Measurements from ENCODE around the gene USP32. TPM values are rescaled to one million over a fixed set of nuclear protein-coding genes. Genes with fewer than 3 reads are reported as not detected.

USP32 gene
- total RNA-seq, 1 experiment from 2014 or later = 103 TPM

DNA sequence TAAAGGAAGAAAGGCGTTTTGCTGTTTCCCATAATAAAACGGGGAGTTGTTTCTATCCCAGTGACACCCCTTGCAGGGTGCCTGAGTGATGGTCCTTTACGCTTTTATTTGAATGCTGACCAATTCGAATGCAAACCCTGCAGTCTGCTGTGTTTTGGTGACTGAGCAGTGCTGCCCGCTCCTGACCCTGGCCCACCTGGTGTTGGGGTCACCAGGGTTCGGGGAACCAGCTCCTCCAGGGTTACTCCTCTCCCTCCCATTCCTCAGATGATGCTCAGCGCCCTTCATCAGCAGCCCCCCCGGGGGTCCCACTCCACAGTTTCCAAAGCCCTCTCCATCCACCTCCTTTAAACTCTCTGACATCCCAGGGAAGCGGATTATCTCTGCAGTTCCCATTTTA, 236.1 kb downstream of the USP32 start:
- CTCF ChIA-PET = no interaction called here
- H3K27ac Mint-ChIP-seq = no peak overlapping the region
- H3K27me3 Mint-ChIP-seq (ENCODE audit: low read depth) = peaks cover 13% of the 10 kb centered on the region
- POLR2A ChIA-PET = no interaction called here
- no peak for ATAC-seq
- H3K9me3 Mint-ChIP-seq = no peaks in the 10 kb centered on the region
- DNase-seq (ENCODE audit: low spot score) = no peak
- H3K4me1 Mint-ChIP-seq = peaks cover 59% of the 10 kb centered on the region
- H3K4me3 Mint-ChIP-seq = no peak overlapping the region
- no peaks in the 10 kb centered on the region for H3K36me3 Mint-ChIP-seq
- no peak for TF ChIP-seq ZNF671 (CRISPR knock-in tag; IDR thresholded peaks at IDR 0.05)
- TF ChIP-seq, protein P1, sequence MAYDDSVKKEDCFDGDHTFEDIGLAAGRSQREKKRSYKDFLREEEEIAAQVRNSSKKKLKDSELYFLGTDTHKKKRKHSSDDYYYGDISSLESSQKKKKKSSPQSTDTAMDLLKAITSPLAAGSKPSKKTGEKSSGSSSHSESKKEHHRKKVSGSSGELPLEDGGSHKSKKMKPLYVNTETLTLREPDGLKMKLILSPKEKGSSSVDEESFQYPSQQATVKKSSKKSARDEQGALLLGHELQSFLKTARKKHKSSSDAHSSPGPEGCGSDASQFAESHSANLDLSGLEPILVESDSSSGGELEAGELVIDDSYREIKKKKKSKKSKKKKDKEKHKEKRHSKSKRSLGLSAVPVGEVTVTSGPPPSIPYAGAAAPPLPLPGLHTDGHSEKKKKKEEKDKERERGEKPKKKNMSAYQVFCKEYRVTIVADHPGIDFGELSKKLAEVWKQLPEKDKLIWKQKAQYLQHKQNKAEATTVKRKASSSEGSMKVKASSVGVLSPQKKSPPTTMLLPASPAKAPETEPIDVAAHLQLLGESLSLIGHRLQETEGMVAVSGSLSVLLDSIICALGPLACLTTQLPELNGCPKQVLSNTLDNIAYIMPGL (CRISPR knock-in tag; IDR thresholded peaks at IDR 0.05) = no peak
- no peak for TF ChIP-seq RELA (CRISPR knock-in tag; IDR thresholded peaks at IDR 0.05; ENCODE audit: borderline replicate concordance)
- TF ChIP-seq, protein P2, sequence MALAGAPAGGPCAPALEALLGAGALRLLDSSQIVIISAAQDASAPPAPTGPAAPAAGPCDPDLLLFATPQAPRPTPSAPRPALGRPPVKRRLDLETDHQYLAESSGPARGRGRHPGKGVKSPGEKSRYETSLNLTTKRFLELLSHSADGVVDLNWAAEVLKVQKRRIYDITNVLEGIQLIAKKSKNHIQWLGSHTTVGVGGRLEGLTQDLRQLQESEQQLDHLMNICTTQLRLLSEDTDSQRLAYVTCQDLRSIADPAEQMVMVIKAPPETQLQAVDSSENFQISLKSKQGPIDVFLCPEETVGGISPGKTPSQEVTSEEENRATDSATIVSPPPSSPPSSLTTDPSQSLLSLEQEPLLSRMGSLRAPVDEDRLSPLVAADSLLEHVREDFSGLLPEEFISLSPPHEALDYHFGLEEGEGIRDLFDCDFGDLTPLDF (CRISPR knock-in tag; IDR thresholded peaks at IDR 0.05) = no peak
- TF ChIP-seq, protein P3, sequence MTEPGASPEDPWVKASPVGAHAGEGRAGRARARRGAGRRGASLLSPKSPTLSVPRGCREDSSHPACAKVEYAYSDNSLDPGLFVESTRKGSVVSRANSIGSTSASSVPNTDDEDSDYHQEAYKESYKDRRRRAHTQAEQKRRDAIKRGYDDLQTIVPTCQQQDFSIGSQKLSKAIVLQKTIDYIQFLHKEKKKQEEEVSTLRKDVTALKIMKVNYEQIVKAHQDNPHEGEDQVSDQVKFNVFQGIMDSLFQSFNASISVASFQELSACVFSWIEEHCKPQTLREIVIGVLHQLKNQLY (CRISPR knock-in tag; IDR thresholded peaks at IDR 0.05) = no peak
- TF ChIP-seq, protein P4, sequence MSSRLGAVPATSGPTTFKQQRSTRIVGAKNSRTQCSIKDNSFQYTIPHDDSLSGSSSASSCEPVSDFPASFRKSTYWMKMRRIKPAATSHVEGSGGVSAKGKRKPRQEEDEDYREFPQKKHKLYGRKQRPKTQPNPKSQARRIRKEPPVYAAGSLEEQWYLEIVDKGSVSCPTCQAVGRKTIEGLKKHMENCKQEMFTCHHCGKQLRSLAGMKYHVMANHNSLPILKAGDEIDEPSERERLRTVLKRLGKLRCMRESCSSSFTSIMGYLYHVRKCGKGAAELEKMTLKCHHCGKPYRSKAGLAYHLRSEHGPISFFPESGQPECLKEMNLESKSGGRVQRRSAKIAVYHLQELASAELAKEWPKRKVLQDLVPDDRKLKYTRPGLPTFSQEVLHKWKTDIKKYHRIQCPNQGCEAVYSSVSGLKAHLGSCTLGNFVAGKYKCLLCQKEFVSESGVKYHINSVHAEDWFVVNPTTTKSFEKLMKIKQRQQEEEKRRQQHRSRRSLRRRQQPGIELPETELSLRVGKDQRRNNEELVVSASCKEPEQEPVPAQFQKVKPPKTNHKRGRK (CRISPR knock-in tag; IDR thresholded peaks at IDR 0.05; ENCODE audit: borderline replicate concordance) = no peak
- TF ChIP-seq JAZF1 (CRISPR knock-in tag; IDR thresholded peaks at IDR 0.05) = no peak
- TF ChIP-seq, protein P5, sequence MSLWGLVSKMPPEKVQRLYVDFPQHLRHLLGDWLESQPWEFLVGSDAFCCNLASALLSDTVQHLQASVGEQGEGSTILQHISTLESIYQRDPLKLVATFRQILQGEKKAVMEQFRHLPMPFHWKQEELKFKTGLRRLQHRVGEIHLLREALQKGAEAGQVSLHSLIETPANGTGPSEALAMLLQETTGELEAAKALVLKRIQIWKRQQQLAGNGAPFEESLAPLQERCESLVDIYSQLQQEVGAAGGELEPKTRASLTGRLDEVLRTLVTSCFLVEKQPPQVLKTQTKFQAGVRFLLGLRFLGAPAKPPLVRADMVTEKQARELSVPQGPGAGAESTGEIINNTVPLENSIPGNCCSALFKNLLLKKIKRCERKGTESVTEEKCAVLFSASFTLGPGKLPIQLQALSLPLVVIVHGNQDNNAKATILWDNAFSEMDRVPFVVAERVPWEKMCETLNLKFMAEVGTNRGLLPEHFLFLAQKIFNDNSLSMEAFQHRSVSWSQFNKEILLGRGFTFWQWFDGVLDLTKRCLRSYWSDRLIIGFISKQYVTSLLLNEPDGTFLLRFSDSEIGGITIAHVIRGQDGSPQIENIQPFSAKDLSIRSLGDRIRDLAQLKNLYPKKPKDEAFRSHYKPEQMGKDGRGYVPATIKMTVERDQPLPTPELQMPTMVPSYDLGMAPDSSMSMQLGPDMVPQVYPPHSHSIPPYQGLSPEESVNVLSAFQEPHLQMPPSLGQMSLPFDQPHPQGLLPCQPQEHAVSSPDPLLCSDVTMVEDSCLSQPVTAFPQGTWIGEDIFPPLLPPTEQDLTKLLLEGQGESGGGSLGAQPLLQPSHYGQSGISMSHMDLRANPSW (CRISPR knock-in tag; conservative IDR thresholded peaks at IDR 0.05; ENCODE audit: low read depth) = no peak
- TF ChIP-seq, protein P6, sequence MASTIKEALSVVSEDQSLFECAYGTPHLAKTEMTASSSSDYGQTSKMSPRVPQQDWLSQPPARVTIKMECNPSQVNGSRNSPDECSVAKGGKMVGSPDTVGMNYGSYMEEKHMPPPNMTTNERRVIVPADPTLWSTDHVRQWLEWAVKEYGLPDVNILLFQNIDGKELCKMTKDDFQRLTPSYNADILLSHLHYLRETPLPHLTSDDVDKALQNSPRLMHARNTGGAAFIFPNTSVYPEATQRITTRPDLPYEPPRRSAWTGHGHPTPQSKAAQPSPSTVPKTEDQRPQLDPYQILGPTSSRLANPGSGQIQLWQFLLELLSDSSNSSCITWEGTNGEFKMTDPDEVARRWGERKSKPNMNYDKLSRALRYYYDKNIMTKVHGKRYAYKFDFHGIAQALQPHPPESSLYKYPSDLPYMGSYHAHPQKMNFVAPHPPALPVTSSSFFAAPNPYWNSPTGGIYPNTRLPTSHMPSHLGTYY (CRISPR knock-in tag; IDR thresholded peaks at IDR 0.05) = no peak
- TF ChIP-seq, protein P7, sequence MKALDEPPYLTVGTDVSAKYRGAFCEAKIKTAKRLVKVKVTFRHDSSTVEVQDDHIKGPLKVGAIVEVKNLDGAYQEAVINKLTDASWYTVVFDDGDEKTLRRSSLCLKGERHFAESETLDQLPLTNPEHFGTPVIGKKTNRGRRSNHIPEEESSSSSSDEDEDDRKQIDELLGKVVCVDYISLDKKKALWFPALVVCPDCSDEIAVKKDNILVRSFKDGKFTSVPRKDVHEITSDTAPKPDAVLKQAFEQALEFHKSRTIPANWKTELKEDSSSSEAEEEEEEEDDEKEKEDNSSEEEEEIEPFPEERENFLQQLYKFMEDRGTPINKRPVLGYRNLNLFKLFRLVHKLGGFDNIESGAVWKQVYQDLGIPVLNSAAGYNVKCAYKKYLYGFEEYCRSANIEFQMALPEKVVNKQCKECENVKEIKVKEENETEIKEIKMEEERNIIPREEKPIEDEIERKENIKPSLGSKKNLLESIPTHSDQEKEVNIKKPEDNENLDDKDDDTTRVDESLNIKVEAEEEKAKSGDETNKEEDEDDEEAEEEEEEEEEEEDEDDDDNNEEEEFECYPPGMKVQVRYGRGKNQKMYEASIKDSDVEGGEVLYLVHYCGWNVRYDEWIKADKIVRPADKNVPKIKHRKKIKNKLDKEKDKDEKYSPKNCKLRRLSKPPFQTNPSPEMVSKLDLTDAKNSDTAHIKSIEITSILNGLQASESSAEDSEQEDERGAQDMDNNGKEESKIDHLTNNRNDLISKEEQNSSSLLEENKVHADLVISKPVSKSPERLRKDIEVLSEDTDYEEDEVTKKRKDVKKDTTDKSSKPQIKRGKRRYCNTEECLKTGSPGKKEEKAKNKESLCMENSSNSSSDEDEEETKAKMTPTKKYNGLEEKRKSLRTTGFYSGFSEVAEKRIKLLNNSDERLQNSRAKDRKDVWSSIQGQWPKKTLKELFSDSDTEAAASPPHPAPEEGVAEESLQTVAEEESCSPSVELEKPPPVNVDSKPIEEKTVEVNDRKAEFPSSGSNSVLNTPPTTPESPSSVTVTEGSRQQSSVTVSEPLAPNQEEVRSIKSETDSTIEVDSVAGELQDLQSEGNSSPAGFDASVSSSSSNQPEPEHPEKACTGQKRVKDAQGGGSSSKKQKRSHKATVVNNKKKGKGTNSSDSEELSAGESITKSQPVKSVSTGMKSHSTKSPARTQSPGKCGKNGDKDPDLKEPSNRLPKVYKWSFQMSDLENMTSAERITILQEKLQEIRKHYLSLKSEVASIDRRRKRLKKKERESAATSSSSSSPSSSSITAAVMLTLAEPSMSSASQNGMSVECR (CRISPR knock-in tag; IDR thresholded peaks at IDR 0.05; ENCODE audit: borderline replicate concordance) = no peak
- TF ChIP-seq, protein P8, sequence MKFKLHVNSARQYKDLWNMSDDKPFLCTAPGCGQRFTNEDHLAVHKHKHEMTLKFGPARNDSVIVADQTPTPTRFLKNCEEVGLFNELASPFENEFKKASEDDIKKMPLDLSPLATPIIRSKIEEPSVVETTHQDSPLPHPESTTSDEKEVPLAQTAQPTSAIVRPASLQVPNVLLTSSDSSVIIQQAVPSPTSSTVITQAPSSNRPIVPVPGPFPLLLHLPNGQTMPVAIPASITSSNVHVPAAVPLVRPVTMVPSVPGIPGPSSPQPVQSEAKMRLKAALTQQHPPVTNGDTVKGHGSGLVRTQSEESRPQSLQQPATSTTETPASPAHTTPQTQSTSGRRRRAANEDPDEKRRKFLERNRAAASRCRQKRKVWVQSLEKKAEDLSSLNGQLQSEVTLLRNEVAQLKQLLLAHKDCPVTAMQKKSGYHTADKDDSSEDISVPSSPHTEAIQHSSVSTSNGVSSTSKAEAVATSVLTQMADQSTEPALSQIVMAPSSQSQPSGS (CRISPR knock-in tag; IDR thresholded peaks at IDR 0.05; ENCODE audit: borderline replicate concordance, low read depth) = no peak
- TF ChIP-seq, protein P9, sequence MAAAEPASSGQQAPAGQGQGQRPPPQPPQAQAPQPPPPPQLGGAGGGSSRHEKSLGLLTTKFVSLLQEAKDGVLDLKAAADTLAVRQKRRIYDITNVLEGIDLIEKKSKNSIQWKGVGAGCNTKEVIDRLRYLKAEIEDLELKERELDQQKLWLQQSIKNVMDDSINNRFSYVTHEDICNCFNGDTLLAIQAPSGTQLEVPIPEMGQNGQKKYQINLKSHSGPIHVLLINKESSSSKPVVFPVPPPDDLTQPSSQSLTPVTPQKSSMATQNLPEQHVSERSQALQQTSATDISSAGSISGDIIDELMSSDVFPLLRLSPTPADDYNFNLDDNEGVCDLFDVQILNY (CRISPR knock-in tag; IDR thresholded peaks at IDR 0.05) = no peak
- TF ChIP-seq ZNF121 (CRISPR knock-in tag; IDR thresholded peaks at IDR 0.05) = no peak
- TF ChIP-seq, protein P10, sequence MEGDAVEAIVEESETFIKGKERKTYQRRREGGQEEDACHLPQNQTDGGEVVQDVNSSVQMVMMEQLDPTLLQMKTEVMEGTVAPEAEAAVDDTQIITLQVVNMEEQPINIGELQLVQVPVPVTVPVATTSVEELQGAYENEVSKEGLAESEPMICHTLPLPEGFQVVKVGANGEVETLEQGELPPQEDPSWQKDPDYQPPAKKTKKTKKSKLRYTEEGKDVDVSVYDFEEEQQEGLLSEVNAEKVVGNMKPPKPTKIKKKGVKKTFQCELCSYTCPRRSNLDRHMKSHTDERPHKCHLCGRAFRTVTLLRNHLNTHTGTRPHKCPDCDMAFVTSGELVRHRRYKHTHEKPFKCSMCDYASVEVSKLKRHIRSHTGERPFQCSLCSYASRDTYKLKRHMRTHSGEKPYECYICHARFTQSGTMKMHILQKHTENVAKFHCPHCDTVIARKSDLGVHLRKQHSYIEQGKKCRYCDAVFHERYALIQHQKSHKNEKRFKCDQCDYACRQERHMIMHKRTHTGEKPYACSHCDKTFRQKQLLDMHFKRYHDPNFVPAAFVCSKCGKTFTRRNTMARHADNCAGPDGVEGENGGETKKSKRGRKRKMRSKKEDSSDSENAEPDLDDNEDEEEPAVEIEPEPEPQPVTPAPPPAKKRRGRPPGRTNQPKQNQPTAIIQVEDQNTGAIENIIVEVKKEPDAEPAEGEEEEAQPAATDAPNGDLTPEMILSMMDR (IDR thresholded peaks at IDR 0.05) = no peak
- TF ChIP-seq EMX1 (CRISPR knock-in tag; IDR thresholded peaks at IDR 0.05) = no peak
- TF ChIP-seq IRF2 (CRISPR knock-in tag; IDR thresholded peaks at IDR 0.05; ENCODE audit: borderline replicate concordance, low read depth) = no peak
- TF ChIP-seq NFYB (CRISPR knock-in tag; conservative IDR thresholded peaks at IDR 0.05; ENCODE audit: low read depth) = no peak
- TF ChIP-seq GTF2I (CRISPR knock-in tag; conservative IDR thresholded peaks at IDR 0.05) = no peak
- no peak for TF ChIP-seq TEAD1 (CRISPR knock-in tag; IDR thresholded peaks at IDR 0.05)

Data from WTC11 (cell line).